RWPE1 (cell line): Measurements from ENCODE around the gene OR1S2.
"Not testable (repeated sequence)": the region's sequence is repeated elsewhere in the genome, so short reads cannot be mapped to it uniquely, and the experiment has no call there.

Experiments
- CTCF ChIA-PET: fragments of 350-600 bp; sonication (Branson Sonifier 250); formaldehyde crosslinking; extraction: SDS; loops from one replicate; lab custom pipeline; 2021; lab: Yijun Ruan, JAX
- POLR2A ChIA-PET: fragments of 400-600 bp; formaldehyde crosslinking; extraction: SDS; loops from one replicate; lab custom pipeline; 2020; ENCODE audit warnings: antibody characterized with exemption; ENCODE audit not compliant: low non-redundant PET; lab: Yijun Ruan, JAX
- DNase-seq: peaks from one replicate; pipeline ENCODE4 v3.0.0; 2012; ENCODE audit warnings: low spot score
- H3K27ac ChIP-seq: fragments of 450-650 bp; 2 replicates; pipeline ENCODE4 v1.5.1; 2017
- TF ChIP-seq, protein P1 (sequence below): fragments of 450-650 bp; conservative IDR thresholded peaks from 2 replicates; pipeline ENCODE4 v1.5.1; 2017; ENCODE audit warnings: low read depth, mild to moderate bottlenecking

The OR1S2 gene, protein sequence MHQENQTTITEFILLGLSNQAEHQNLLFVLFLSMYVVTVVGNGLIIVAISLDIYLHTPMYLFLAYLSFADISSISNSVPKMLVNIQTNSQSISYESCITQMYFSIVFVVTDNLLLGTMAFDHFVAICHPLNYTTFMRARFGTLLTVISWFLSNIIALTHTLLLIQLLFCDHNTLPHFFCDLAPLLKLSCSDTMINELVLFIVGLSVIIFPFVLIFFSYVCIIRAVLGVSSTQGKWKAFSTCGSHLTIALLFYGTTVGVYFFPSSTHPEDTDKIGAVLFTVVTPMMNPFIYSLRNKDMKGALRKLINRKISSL

DNA sequence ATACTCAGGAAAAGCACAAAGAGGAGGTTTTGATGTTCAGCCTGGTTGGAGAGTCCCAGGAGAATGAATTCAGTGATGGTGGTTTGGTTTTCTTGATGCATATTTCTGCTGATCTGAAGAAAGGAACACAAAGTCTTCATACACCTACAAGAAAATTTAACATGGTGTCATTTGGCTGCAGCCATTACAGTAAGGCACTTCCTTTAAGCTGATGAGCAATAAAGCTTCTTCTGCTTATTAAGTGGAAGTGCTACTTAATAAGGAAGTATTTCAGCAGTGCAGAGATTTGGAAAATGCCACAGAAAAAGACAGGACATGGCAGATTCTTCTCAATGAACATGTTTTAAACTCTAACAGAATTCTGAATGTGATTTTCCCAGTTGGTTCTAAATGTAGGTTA, at the start of gene OR1S2:
OR1S2 (minus strand) TSS at position 101 of the 400 bp plus-strand sequence; CDS start at position 101, 0 bp downstream.
- DNase-seq: no peak
- no peak within 1 kb of the TSS for H3K27ac ChIP-seq
- ChIA-PET POLR2A (no interaction called here), CTCF (no interaction called here)
- TF ChIP-seq, protein P1, sequence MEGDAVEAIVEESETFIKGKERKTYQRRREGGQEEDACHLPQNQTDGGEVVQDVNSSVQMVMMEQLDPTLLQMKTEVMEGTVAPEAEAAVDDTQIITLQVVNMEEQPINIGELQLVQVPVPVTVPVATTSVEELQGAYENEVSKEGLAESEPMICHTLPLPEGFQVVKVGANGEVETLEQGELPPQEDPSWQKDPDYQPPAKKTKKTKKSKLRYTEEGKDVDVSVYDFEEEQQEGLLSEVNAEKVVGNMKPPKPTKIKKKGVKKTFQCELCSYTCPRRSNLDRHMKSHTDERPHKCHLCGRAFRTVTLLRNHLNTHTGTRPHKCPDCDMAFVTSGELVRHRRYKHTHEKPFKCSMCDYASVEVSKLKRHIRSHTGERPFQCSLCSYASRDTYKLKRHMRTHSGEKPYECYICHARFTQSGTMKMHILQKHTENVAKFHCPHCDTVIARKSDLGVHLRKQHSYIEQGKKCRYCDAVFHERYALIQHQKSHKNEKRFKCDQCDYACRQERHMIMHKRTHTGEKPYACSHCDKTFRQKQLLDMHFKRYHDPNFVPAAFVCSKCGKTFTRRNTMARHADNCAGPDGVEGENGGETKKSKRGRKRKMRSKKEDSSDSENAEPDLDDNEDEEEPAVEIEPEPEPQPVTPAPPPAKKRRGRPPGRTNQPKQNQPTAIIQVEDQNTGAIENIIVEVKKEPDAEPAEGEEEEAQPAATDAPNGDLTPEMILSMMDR: no peak

DNA sequence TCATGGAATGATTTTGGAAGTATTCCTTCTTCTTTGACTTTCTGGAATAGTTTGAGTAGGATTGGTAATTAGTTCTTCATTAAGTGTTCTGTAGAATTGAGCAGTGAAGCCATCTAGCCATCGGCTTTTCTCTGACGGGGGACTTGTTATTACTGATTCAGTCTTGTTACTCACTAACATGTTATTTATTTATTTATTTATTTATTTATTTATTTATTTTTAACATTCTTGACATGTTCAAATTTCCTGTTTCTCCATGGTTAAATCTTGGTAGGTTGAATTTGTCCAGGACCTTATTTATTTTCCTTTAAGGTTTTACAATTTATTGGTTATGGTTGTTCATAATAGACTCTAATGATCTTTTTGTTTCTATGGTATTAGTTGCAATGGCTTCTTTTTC, 40.0 kb upstream of the OR1S2 start:
- TF ChIP-seq, protein P1: no peak
- CTCF ChIA-PET: no interaction called here
- DNase-seq: no peak
- H3K27ac ChIP-seq: no peak overlapping the region
- POLR2A ChIA-PET: no interaction called here

DNA sequence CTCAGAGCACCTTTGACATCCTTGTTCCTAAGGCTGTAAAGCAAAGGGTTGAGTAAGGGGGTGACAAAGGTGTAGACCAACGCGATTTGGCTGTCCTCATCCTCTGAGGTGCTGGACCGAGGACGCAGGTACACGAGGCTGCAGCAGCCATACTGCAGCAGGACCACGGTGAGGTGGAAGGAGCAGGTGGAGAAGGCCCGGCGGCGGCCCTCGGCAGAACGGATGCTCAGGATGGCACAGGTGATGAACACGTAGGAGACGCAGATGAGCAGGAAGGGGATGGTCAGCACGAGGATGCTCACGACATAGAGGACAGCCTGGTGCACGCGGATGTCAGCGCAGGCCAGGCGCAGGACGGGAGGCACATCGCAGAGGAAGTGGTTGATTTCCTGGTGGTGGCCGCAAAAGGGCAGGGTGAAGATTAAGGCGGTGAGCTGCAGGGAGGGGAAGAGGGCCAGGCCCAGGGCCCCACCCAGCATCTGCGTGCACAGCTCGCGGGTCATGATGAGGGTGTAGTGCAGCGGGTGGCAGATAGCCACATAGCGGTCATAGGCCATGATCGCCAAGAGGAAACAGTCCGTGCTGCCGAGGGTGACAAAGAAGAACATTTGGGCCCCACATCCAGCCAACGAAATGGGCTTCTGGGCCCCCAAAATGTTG, 24.1 kb upstream of the OR1S2 start:
- DNase-seq: no peak
- H3K27ac ChIP-seq: no peak overlapping the region
- CTCF ChIA-PET: no interaction called here
- TF ChIP-seq, protein P1: no peak
- POLR2A ChIA-PET: no interaction called here

DNA sequence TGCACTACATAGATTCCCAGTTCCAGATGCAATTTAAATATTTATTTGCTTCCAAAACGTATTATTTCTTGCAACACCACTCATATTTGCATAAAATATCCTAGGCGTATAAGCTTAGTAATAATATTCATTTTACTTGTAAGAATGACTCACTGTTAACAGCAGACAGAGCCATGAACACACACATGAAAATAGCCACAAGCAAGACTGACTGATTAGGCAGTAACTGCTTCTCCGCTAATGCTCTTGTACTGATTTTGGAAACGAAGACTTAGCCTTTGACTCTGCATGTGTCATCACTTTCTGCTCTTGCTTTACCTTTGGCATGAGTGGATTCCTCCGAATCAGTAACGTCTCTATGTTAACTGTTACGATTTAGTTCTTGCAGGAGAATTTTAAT, 18.8 kb upstream of the OR1S2 start:
- TF ChIP-seq, protein P1: no peak
- DNase-seq: peak; percentile 2
- POLR2A ChIA-PET: no interaction called here

DNA sequence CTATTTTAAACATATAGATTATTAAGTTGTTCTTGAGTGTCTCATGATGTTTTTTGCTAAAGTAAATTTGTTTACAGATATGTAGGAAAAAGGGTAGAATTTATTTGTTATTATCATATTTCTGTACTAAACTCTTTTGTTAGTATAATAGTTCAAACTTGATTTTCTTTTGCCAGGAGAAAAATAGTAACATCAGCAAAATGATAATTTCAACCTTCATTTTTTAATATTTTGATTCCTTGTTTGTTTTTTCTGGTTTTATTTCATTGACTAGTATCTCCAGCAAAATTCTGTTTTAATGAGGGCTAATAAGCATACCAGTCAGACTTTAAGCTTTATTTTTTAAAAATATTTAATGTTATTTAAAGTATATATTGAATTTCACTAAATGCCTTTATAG, 12.5 kb upstream of the OR1S2 start:
- ChIA-PET POLR2A (no interaction called here), CTCF (no interaction called here)

More for the DNA sequence above, 18.8 kb upstream of the OR1S2 start:
- H3K27ac ChIP-seq: no peak overlapping the region
- CTCF ChIA-PET: no interaction called here

DNA sequence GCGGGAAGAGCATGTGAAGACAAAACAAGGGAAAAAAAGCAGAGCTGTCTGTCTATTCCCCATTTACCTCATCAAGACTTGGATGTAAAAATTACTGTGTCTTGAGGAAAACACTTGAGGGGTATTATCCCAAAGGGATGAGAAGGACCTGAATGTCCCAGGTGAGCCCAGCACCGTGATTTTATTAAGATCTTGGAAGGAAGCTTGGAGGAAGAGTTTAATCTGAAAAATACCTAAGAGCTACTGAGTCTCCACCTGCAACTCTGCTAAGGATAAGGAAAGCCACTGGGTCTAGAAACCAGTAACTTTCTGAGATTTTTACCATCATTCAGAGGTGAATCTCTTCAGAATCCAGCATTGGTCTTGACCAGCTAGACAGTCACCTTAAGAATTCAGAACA, 8.5 kb upstream of the OR1S2 start, which contains the start of gene OR1S1:
OR1S1 (plus strand) TSS at position 301 of the 400 bp plus-strand sequence.
- CTCF ChIA-PET, H3K27ac ChIP-seq, DNase-seq, POLR2A ChIA-PET: not testable (repeated sequence)

More for the DNA sequence above, 12.5 kb upstream of the OR1S2 start:
- no peak overlapping the region for H3K27ac ChIP-seq
- TF ChIP-seq, protein P1: no peak
- no peak for DNase-seq

DNA sequence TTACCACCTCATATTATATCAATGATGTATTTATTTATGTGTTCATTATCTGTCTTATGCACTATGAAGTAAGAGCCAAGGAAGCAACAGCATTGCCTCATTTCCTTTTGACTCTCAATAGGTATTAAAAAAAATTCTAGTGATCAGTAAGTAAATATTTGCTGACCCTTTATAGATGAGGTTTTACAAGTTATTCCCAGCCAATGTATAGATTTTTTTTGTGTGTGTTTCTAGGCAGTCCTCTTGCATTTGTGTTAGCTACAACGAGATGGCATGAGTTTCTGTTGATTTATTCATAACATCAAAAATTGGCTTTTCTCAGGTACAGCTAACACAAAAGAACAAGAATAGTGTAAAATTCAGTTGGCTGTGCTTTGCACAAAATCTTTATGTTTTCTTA, 4.7 kb downstream of the OR1S2 start:
- POLR2A ChIA-PET: no interaction called here
- TF ChIP-seq, protein P1: no peak
- CTCF ChIA-PET: no interaction called here
- no peak for DNase-seq
- H3K27ac ChIP-seq: no peak overlapping the region
